ENCODE results near the gene LDLR. TPM values are rescaled to one million over a fixed set of nuclear protein-coding genes. Genes with fewer than 3 reads are reported as not detected.

LDLR gene
- total RNA-seq, 1 donor from 2014 or later, result 39.3 TPM

DNA sequence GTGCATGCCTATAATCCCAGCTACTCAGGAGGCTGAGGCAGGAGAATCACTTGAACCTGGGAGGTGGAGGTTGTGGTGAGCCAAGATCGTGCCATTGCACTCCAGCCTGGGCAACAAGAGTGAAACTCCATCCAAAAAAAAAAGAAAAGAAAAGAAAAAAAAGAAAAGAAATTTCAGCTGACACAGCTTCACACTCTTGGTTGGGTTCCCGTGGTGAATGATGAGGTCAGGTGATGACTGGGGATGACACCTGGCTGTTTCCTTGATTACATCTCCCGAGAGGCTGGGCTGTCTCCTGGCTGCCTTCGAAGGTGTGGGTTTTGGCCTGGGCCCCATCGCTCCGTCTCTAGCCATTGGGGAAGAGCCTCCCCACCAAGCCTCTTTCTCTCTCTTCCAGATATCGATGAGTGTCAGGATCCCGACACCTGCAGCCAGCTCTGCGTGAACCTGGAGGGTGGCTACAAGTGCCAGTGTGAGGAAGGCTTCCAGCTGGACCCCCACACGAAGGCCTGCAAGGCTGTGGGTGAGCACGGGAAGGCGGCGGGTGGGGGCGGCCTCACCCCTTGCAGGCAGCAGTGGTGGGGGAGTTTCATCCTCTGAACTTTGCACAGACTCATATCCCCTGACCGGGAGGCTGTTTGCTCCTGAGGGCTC is 22.0 kb downstream of the LDLR start:
- no peak for DNase-seq (ENCODE audit: low spot score)
- no peak overlapping the region for H3K27ac ChIP-seq
- no peaks in the 10 kb centered on the region for H3K9me3 Mint-ChIP-seq
- no peaks in the 10 kb centered on the region for H3K4me1 Mint-ChIP-seq
- no peak overlapping the region for H3K4me3 ChIP-seq
- no peak overlapping the region for H3K4me3 Mint-ChIP-seq
- no peaks in the 10 kb centered on the region for H3K9me3 ChIP-seq (ENCODE audit: low read depth)
- no peak overlapping the region for H3K9ac ChIP-seq
- no peaks in the 10 kb centered on the region for H3K4me1 ChIP-seq
- no peak overlapping the region for H3K27ac Mint-ChIP-seq
- H4K20me1 ChIP-seq (ENCODE audit: low read depth), result peaks cover 51% of the 10 kb centered on the region
- H3K27me3 ChIP-seq, result no peaks in the 10 kb centered on the region
- H3F3A ChIP-seq (ENCODE audit: low read depth), result peaks cover 10% of the 10 kb centered on the region
- TF ChIP-seq EZH2 (IDR thresholded peaks at IDR 0.05) (no peak), EZH2phosphoT487 (IDR thresholded peaks at IDR 0.05) (no peak)
- TF ChIP-seq, protein P1, sequence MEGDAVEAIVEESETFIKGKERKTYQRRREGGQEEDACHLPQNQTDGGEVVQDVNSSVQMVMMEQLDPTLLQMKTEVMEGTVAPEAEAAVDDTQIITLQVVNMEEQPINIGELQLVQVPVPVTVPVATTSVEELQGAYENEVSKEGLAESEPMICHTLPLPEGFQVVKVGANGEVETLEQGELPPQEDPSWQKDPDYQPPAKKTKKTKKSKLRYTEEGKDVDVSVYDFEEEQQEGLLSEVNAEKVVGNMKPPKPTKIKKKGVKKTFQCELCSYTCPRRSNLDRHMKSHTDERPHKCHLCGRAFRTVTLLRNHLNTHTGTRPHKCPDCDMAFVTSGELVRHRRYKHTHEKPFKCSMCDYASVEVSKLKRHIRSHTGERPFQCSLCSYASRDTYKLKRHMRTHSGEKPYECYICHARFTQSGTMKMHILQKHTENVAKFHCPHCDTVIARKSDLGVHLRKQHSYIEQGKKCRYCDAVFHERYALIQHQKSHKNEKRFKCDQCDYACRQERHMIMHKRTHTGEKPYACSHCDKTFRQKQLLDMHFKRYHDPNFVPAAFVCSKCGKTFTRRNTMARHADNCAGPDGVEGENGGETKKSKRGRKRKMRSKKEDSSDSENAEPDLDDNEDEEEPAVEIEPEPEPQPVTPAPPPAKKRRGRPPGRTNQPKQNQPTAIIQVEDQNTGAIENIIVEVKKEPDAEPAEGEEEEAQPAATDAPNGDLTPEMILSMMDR (IDR thresholded peaks at IDR 0.05), result no peak
- H2AFZ ChIP-seq (replicated peaks), result no peak overlapping the region
- peaks cover 6% of the 10 kb centered on the region for H3K27me3 Mint-ChIP-seq (ENCODE audit: insufficient read depth, low read depth)
- H3K79me2 ChIP-seq (ENCODE audit: low read depth), result peaks cover 15% of the 10 kb centered on the region
- H3K36me3 Mint-ChIP-seq, result peaks cover 36% of the 10 kb centered on the region
- peaks cover 1% of the 10 kb centered on the region for H3K36me3 ChIP-seq
- H3K4me2 ChIP-seq, result no peak overlapping the region

DNA sequence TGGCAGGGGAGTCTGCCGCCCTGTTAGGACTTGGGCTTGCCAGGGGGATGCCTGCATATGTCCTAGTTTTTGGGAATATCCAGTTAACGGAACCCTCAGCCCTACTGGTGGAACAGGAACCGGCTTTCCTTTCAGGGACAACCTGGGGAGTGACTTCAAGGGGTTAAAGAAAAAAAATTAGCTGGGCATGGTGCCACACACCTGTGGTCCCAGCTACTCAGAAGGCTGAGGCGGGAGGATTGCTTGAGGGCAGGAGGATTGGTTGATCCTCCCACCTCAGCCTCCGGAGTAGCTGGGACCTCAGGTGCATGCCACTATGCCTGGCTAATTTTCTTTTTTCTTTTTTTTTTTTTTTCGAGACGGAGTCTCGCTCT is 22.5 kb downstream of the LDLR start:
- peaks cover 10% of the 10 kb centered on the region for H3F3A ChIP-seq (ENCODE audit: low read depth)
- no peak overlapping the region for H3K27ac ChIP-seq
- no peak overlapping the region for H3K9ac ChIP-seq
- peaks cover 15% of the 10 kb centered on the region for H3K79me2 ChIP-seq (ENCODE audit: low read depth)
- no peak overlapping the region for H3K4me2 ChIP-seq
- H3K9me3 ChIP-seq (ENCODE audit: low read depth), result no peaks in the 10 kb centered on the region
- DNase-seq (ENCODE audit: low spot score), result no peak
- H3K27me3 Mint-ChIP-seq (ENCODE audit: insufficient read depth, low read depth), result peaks cover 6% of the 10 kb centered on the region
- no peaks in the 10 kb centered on the region for H3K4me1 Mint-ChIP-seq
- TF ChIP-seq EZH2phosphoT487 (IDR thresholded peaks at IDR 0.05) (no peak), EZH2 (IDR thresholded peaks at IDR 0.05) (no peak)
- TF ChIP-seq, protein P1 (IDR thresholded peaks at IDR 0.05), result no peak
- peaks cover 49% of the 10 kb centered on the region for H4K20me1 ChIP-seq (ENCODE audit: low read depth)
- H3K27ac Mint-ChIP-seq, result no peak overlapping the region
- H3K4me1 ChIP-seq, result no peaks in the 10 kb centered on the region
- H3K36me3 Mint-ChIP-seq, result peaks cover 35% of the 10 kb centered on the region
- no peaks in the 10 kb centered on the region for H3K9me3 Mint-ChIP-seq
- no peak overlapping the region for H3K4me3 Mint-ChIP-seq
- peaks cover 7% of the 10 kb centered on the region for H3K36me3 ChIP-seq
- no peaks in the 10 kb centered on the region for H3K27me3 ChIP-seq
- H2AFZ ChIP-seq (replicated peaks), result no peak overlapping the region
- H3K4me3 ChIP-seq, result no peak overlapping the region

DNA sequence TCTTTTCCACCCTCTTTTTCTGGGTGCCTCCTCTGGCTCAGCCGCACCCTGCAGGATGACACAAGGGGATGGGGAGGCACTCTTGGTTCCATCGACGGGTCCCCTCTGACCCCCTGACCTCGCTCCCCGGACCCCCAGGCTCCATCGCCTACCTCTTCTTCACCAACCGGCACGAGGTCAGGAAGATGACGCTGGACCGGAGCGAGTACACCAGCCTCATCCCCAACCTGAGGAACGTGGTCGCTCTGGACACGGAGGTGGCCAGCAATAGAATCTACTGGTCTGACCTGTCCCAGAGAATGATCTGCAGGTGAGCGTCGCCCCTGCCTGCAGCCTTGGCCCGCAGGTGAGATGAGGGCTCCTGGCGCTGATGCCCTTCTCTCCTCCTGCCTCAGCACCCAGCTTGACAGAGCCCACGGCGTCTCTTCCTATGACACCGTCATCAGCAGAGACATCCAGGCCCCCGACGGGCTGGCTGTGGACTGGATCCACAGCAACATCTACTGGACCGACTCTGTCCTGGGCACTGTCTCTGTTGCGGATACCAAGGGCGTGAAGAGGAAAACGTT is 24.0 kb downstream of the LDLR start:
- TF ChIP-seq EZH2phosphoT487 (IDR thresholded peaks at IDR 0.05) (no peak), EZH2 (IDR thresholded peaks at IDR 0.05) (no peak)
- TF ChIP-seq, protein P1 (IDR thresholded peaks at IDR 0.05), result no peak
- H3K4me2 ChIP-seq, result no peak overlapping the region
- H3K27ac ChIP-seq, result no peak overlapping the region
- no peaks in the 10 kb centered on the region for H3K27me3 ChIP-seq
- H3K4me3 ChIP-seq, result no peak overlapping the region
- peaks cover 54% of the 10 kb centered on the region for H4K20me1 ChIP-seq (ENCODE audit: low read depth)
- no peaks in the 10 kb centered on the region for H3K4me1 Mint-ChIP-seq
- no peak overlapping the region for H3K9ac ChIP-seq
- peaks cover 6% of the 10 kb centered on the region for H3K27me3 Mint-ChIP-seq (ENCODE audit: insufficient read depth, low read depth)
- no peaks in the 10 kb centered on the region for H3K4me1 ChIP-seq
- DNase-seq (ENCODE audit: low spot score), result no peak
- H3K36me3 Mint-ChIP-seq, result peaks cover 40% of the 10 kb centered on the region
- H3K9me3 ChIP-seq (ENCODE audit: low read depth), result no peaks in the 10 kb centered on the region
- H3K79me2 ChIP-seq (ENCODE audit: low read depth), result peaks cover 21% of the 10 kb centered on the region
- peaks cover 14% of the 10 kb centered on the region for H3K36me3 ChIP-seq
- H3K9me3 Mint-ChIP-seq, result no peaks in the 10 kb centered on the region
- H2AFZ ChIP-seq (replicated peaks), result no peak overlapping the region
- peaks cover 16% of the 10 kb centered on the region for H3F3A ChIP-seq (ENCODE audit: low read depth)
- no peak overlapping the region for H3K4me3 Mint-ChIP-seq
- H3K27ac Mint-ChIP-seq, result no peak overlapping the region
